Astrocyte (in vitro differentiated cells and primary cell): ENCODE results near the gene SLC35F1.

ENCODE experiments used
- CTCF ChIP-seq: IDR thresholded peaks from 2 replicates; pipeline ENCODE4 v1.5.1; 2011; ENCODE audit warnings: low read depth, mild to moderate bottlenecking, inconsistent platforms, low read length, moderate library complexity; ENCODE audit not compliant: insufficient read depth
- EZH2 ChIP-seq: IDR thresholded peaks from 2 replicates; pipeline ENCODE4 v1.6.1; 2012; ENCODE audit warnings: mild to moderate bottlenecking, low read length, inconsistent platforms; ENCODE audit not compliant: insufficient read depth

- TF ChIP-seq CTCF (no peak), EZH2 (no peak)
These were observed 279.9 kb downstream of the SLC35F1 start for GRCh38 chr6:118186672-118187567.
